ENCODE results near the gene FAM241A. TPM values are rescaled to one million over a fixed set of nuclear protein-coding genes. Genes with fewer than 3 reads are reported as not detected.

FAM241A gene
- total RNA-seq, 6 experiments from 2014 or later: 0.99 to 3.5 (median 2.1) TPM

GRCh38 chr4:112182604-112183003, 37.4 kb downstream of the FAM241A start:
- Histone ChIP-seq H3K4me1 (peaks cover 0 to 9% (median 1%) of the 10 kb centered on the region in 4 donors), H3K27me3 (no peaks in the 10 kb centered on the region), H3K9me3 (no peaks in the 10 kb centered on the region), H3K36me3 (no peaks in the 10 kb centered on the region), H3K4me3 (no peak overlapping the region), H3K27ac (no peak overlapping the region)
- DNase-seq: no peak
- peak; percentile 41 to 76 (median 63) for ATAC-seq
- 7% methylated on average over 2 of the region's 3 CpGs for WGBS (ENCODE audit: insufficient coverage, low coverage, low lambda C conversion rate, missing lambda C conversion rate)
- intact Hi-C loops (cut with DNase I): no loop called here
- TF ChIP-seq POLR2A (IDR thresholded peaks at IDR 0.05): no peak
- TF ChIP-seq, protein P1, sequence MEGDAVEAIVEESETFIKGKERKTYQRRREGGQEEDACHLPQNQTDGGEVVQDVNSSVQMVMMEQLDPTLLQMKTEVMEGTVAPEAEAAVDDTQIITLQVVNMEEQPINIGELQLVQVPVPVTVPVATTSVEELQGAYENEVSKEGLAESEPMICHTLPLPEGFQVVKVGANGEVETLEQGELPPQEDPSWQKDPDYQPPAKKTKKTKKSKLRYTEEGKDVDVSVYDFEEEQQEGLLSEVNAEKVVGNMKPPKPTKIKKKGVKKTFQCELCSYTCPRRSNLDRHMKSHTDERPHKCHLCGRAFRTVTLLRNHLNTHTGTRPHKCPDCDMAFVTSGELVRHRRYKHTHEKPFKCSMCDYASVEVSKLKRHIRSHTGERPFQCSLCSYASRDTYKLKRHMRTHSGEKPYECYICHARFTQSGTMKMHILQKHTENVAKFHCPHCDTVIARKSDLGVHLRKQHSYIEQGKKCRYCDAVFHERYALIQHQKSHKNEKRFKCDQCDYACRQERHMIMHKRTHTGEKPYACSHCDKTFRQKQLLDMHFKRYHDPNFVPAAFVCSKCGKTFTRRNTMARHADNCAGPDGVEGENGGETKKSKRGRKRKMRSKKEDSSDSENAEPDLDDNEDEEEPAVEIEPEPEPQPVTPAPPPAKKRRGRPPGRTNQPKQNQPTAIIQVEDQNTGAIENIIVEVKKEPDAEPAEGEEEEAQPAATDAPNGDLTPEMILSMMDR (IDR thresholded peaks at IDR 0.05): no peak

GRCh38 chr4:112183252-112183651, 38.0 kb downstream of the FAM241A start:
- Histone ChIP-seq H3K36me3 (no peaks in the 10 kb centered on the region), H3K27ac (no peak overlapping the region), H3K4me3 (no peak overlapping the region), H3K4me1 (peaks cover 0 to 9% (median 1%) of the 10 kb centered on the region in 4 donors), H3K9me3 (no peaks in the 10 kb centered on the region), H3K27me3 (no peaks in the 10 kb centered on the region)
- 41% methylated on average over 2 of the region's 2 CpGs for WGBS (ENCODE audit: insufficient coverage, low coverage, low lambda C conversion rate, missing lambda C conversion rate)
- DNase-seq: no peak
- TF ChIP-seq, protein P1 (IDR thresholded peaks at IDR 0.05): no peak
- no peak for TF ChIP-seq POLR2A (IDR thresholded peaks at IDR 0.05)
- peak in 1 of 4 donors; percentile 34 for ATAC-seq
- intact Hi-C loops (cut with DNase I): no loop called here

DNA sequence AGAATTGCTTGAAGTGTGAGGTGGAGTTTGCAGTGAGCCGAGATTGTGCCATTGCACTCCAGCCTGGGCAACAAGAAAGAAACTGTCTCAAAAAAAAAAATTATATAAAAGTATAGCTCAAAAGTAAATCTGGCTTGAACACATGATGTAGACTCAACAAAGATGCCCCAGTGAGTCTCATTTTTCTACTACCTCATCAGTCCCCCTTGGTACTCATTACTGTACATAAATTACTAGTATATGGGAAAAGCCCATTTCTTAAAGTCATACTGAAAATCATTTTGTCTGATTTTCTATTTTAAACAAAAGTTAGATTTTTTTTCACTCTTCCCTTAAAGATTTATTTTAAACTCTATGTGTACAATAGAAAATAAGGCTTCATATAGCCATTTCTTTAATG, 39.2 kb downstream of the FAM241A start:
- 100% methylated on average over 1 of the region's 1 CpG for WGBS (ENCODE audit: insufficient coverage, low coverage, low lambda C conversion rate, missing lambda C conversion rate)

DNA sequence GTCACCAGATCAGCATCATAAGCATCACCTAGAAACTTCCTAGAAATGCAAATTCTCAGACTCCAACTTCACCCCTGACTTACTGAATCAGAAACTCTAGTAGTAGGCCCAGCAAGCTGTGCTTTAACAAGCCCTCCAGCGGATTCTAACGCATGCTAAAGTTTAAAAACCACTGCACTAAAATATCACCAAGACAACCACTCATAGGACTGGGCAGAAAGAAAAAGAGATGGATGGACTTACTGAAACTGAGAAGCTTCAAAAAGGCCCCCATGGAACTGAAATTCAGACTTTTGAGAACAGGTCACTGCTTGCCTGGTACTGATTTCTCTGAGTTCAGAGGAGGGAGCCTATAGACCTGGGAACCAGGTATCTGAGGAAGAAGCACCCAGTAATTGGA, 40.1 kb downstream of the FAM241A start:
- peaks cover 0 to 9% (median 1%) of the 10 kb centered on the region in 4 donors for H3K4me1 ChIP-seq
- 95% methylated on average over 2 of the region's 2 CpGs for WGBS (ENCODE audit: insufficient coverage, low coverage, low lambda C conversion rate, missing lambda C conversion rate)
- TF ChIP-seq, protein P1 (IDR thresholded peaks at IDR 0.05): no peak
- no peak for TF ChIP-seq POLR2A (IDR thresholded peaks at IDR 0.05)
- intact Hi-C loops (cut with DNase I): no loop called here
- no peaks in the 10 kb centered on the region for H3K9me3 ChIP-seq
- H3K36me3 ChIP-seq: peaks cover 0 to 2% (median 0%) of the 10 kb centered on the region in 4 donors
- DNase-seq: no peak
- no peaks in the 10 kb centered on the region for H3K27me3 ChIP-seq
- no peak for ATAC-seq
- no peak overlapping the region for H3K4me3 ChIP-seq
- no peak overlapping the region for H3K27ac ChIP-seq

More for the DNA sequence above, 39.2 kb downstream of the FAM241A start:
- no peak for TF ChIP-seq POLR2A (IDR thresholded peaks at IDR 0.05)
- TF ChIP-seq, protein P1 (IDR thresholded peaks at IDR 0.05): no peak
- Histone ChIP-seq H3K36me3 (no peaks in the 10 kb centered on the region), H3K27ac (no peak overlapping the region), H3K9me3 (no peaks in the 10 kb centered on the region), H3K27me3 (no peaks in the 10 kb centered on the region), H3K4me1 (peaks cover 0 to 9% (median 1%) of the 10 kb centered on the region in 4 donors), H3K4me3 (no peak overlapping the region)
- DNase-seq (no peak), ATAC-seq (no peak)
- intact Hi-C loops (cut with DNase I): no loop called here

Data from right lobe of liver (tissue), 6 donors.